ENCODE results near the gene WFIKKN1.

Gene WFIKKN1

DNA sequence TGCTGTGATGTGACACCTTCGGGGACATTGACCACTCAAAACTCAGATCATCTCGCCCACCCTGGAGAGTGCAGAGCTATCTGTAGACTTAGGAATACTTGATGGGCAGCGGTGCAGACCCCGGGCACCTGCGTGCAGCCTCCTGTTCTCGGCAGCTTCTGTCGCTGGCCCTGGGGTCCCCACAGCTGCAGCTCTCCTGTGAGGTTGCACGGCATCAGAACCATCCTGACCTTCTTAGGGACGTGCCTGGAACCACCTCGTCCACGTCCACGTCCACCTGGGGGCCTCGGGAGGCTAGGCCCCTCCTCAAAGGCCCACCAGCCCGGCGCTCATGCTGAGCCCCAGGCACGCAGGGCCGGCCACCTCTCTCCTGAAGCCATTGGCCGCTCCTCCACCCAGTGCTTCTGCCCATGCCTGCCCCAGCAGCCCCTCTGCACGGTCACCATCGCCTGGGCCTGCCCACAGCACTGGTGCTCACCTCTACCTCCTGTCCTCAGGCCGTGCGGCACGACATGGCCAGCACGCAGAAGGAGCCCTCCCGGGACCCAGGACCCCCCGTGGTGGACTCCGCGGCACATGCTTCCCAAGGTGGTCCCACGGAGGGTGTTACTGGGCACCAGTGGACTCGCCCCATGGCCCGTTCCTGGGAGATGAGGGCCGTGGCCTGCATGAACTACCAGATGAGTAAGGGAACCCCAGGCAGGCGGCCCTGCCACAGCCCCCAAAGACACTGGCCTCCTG, 2.3 kb upstream of the WFIKKN1 start:
- H3K9me3 ChIP-seq (ENCODE audit: control insufficient read depth, low read depth, low read length) = no peaks in the 10 kb centered on the region
- H3K9ac ChIP-seq (ENCODE audit: low read length) = no peak overlapping the region
- no peak overlapping the region for H3K27ac ChIP-seq (ENCODE audit: low read length)
- no peaks in the 10 kb centered on the region for H3K36me3 ChIP-seq (ENCODE audit: control insufficient read depth, low read depth, low read length)
- H3K27me3 ChIP-seq (ENCODE audit: control insufficient read depth, insufficient read depth, low read length) = no peaks in the 10 kb centered on the region
- no peak overlapping the region for H3K4me3 ChIP-seq (ENCODE audit: low read length)
- peaks cover 11% of the 10 kb centered on the region for H3K4me1 ChIP-seq (ENCODE audit: control insufficient read depth, low read depth, low read length)

DNA sequence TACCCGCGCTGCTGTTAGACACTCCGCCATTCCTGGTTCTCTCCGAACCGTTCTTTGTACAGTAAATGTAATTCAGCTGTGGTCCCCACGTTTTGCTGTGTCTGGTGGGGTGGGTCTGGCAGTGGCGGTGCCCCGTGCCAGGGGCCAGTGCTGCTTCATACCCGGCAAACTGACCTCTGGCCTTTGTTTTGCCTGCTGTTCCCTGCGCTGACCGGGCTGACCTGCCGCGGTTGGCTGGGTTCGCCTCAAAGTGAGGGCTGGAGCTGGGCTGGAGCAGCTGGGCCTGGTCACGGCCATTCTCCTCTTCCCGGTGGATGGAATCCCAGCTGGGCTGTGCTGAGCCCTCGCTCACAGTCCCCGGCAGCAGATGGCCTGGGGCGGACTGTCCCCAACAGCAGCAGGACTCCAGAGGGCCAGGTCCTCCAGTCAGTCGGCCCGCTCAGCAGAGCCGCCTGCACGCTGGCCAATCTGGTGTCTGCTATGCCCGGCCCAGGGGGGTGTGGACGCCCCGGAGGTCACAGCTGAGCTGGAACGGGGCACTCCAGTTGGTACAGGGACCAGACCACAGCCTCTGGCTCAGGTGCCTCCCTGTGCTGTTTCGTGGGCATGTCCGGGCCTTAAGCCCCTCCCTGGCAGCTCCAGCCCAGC, 1.5 kb upstream of the WFIKKN1 start:
- H3K4me1 ChIP-seq (ENCODE audit: control insufficient read depth, low read depth, low read length) = peaks cover 11% of the 10 kb centered on the region

DNA sequence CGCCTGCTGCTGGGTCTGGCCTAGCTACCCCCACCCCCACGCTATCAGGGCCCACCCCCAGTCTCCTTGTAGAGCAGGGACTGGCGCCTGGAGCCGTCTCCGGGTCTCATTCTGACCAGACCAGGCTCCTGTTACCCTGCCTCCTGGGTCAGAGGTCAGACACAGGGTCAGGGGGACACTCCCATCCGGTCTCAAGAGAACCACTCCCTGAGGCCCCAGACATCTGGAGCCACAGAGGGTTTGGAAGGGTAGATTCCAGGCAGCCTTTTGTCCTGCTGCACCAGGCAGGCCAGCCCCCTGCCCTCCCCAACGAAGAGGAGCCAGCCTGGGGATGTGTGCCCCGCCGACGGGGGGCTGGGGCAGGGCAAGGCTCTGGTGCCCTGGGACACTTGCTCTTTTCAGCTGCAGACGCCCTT, 944 bp upstream of the WFIKKN1 start:
- H3K4me1 ChIP-seq (ENCODE audit: control insufficient read depth, low read depth, low read length) = peaks cover 11% of the 10 kb centered on the region
- no peaks in the 10 kb centered on the region for H3K27me3 ChIP-seq (ENCODE audit: control insufficient read depth, insufficient read depth, low read length)
- H3K9me3 ChIP-seq (ENCODE audit: control insufficient read depth, low read depth, low read length) = no peaks in the 10 kb centered on the region
- H3K4me3 ChIP-seq (ENCODE audit: low read length) = no peak overlapping the region
- H3K27ac ChIP-seq (ENCODE audit: low read length) = peak overlapping the region; percentile 41
- peak overlapping the region; percentile 24 for H3K9ac ChIP-seq (ENCODE audit: low read length)
- no peaks in the 10 kb centered on the region for H3K36me3 ChIP-seq (ENCODE audit: control insufficient read depth, low read depth, low read length)

More for the DNA sequence above, 1.5 kb upstream of the WFIKKN1 start:
- Histone ChIP-seq H3K27me3 (ENCODE audit: control insufficient read depth, insufficient read depth, low read length) (no peaks in the 10 kb centered on the region), H3K4me3 (ENCODE audit: low read length) (no peak overlapping the region), H3K9ac (ENCODE audit: low read length) (peak overlapping the region; percentile 24), H3K36me3 (ENCODE audit: control insufficient read depth, low read depth, low read length) (no peaks in the 10 kb centered on the region), H3K27ac (ENCODE audit: low read length) (no peak overlapping the region), H3K9me3 (ENCODE audit: control insufficient read depth, low read depth, low read length) (no peaks in the 10 kb centered on the region)

DNA sequence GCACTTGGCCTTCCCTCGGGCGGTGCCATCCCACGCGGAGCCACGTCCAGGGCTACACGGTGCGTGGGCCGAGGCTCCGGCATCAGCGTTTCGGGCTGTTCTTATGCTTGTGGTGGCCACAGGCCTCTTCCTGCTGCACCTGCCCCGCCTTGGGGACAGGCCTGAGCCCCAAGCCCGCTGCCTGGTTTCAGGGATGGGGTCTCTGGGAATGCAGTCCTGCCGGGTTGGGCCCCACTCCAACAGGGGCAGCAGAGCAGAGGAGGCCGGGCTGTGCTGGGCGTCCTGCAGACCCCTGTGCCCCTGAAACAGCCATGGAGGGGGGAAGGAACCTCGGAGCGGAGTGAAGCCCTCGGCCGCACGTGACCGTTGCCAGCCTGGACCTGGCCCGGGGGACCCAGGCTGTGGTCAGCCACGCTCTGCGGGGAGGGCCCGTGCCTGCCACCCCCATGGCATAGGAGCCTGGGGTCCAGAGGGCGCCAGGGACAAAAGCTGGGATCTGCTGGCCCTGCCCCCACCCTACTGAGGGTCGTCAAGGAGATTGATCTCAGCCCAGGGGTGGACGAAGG, 453 bp upstream of the WFIKKN1 start:
- H3K27ac ChIP-seq (ENCODE audit: low read length) = peak overlapping the region; percentile 41
- H3K36me3 ChIP-seq (ENCODE audit: control insufficient read depth, low read depth, low read length) = no peaks in the 10 kb centered on the region
- H3K9me3 ChIP-seq (ENCODE audit: control insufficient read depth, low read depth, low read length) = no peaks in the 10 kb centered on the region
- peak overlapping the region; percentile 24 for H3K9ac ChIP-seq (ENCODE audit: low read length)
- H3K4me3 ChIP-seq (ENCODE audit: low read length) = peak overlapping the region; percentile 34
- H3K4me1 ChIP-seq (ENCODE audit: control insufficient read depth, low read depth, low read length) = peaks cover 11% of the 10 kb centered on the region
- no peaks in the 10 kb centered on the region for H3K27me3 ChIP-seq (ENCODE audit: control insufficient read depth, insufficient read depth, low read length)

DNA sequence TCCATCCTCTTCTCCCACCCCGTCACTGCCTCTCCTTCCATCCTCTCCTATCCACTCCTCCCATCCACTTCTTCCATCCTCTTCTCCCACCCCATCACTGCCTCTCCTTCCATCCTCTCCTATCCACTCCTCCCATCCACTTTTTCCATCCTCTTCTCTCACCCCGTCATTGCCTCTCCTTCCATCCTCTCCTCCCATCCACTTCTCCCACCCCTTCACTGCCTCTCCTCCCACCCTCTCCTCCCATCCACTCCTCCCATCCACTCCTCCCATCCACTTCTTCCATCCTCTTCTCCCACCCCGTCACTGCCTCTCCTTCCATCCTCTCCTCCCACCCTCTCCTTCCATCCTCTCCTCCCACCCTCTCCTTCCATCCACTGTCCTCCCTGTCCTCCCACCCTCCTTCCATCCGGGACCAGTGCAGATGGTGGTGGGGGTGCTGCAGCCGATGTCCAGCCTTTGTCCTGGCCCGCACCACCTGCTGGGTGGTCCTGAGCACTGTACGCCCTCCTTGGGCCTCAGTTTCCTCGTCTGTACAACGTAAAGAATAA, 1.1 kb downstream of the WFIKKN1 start:
- H3K9ac ChIP-seq (ENCODE audit: low read length) = no peak overlapping the region
- no peaks in the 10 kb centered on the region for H3K27me3 ChIP-seq (ENCODE audit: control insufficient read depth, insufficient read depth, low read length)
- no peaks in the 10 kb centered on the region for H3K9me3 ChIP-seq (ENCODE audit: control insufficient read depth, low read depth, low read length)
- no peak overlapping the region for H3K4me3 ChIP-seq (ENCODE audit: low read length)
- H3K36me3 ChIP-seq (ENCODE audit: control insufficient read depth, low read depth, low read length) = no peaks in the 10 kb centered on the region
- peaks cover 11% of the 10 kb centered on the region for H3K4me1 ChIP-seq (ENCODE audit: control insufficient read depth, low read depth, low read length)
- H3K27ac ChIP-seq (ENCODE audit: low read length) = no peak overlapping the region

DNA sequence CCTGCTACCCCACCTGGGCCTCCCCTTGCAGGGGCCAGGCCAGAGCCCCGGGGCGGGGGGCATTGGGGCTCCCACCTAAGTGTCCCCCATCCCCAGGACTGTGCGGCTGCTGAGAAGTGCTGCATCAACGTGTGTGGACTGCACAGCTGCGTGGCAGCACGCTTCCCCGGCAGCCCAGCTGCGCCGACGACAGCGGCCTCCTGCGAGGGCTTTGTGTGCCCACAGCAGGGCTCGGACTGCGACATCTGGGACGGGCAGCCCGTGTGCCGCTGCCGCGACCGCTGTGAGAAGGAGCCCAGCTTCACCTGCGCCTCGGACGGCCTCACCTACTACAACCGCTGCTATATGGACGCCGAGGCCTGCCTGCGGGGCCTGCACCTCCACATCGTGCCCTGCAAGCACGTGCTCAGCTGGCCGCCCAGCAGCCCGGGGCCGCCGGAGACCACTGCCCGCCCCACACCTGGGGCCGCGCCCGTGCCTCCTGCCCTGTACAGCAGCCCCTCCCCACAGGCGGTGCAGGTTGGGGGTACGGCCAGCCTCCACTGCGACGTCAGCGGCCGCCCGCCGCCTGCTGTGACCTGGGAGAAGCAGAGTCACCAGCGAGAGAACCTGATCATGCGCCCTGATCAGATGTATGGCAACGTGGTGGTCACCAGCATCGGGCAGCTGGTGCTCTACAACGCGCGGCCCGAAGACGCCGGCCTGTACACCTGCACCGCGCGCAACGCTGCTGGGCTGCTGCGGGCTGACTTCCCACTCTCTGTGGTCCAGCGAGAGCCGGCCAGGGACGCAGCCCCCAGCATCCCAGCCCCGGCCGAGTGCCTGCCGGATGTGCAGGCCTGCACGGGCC, 1.9 kb downstream of the WFIKKN1 start:
- H3K36me3 ChIP-seq (ENCODE audit: control insufficient read depth, low read depth, low read length) = no peaks in the 10 kb centered on the region

DNA sequence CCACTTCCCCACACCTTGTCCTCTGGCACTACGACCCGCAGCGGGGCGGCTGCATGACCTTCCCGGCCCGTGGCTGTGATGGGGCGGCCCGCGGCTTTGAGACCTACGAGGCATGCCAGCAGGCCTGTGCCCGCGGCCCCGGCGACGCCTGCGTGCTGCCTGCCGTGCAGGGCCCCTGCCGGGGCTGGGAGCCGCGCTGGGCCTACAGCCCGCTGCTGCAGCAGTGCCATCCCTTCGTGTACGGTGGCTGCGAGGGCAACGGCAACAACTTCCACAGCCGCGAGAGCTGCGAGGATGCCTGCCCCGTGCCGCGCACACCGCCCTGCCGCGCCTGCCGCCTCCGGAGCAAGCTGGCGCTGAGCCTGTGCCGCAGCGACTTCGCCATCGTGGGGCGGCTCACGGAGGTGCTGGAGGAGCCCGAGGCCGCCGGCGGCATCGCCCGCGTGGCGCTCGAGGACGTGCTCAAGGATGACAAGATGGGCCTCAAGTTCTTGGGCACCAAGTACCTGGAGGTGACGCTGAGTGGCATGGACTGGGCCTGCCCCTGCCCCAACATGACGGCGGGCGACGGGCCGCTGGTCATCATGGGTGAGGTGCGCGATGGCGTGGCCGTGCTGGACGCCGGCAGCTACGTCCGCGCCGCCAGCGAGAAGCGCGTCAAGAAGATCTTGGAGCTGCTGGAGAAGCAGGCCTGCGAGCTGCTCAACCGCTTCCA, 2.7 kb downstream of the WFIKKN1 start:
- Histone ChIP-seq H3K27ac (ENCODE audit: low read length) (no peak overlapping the region), H3K9ac (ENCODE audit: low read length) (no peak overlapping the region), H3K27me3 (ENCODE audit: control insufficient read depth, insufficient read depth, low read length) (no peaks in the 10 kb centered on the region), H3K4me1 (ENCODE audit: control insufficient read depth, low read depth, low read length) (peaks cover 18% of the 10 kb centered on the region), H3K4me3 (ENCODE audit: low read length) (no peak overlapping the region), H3K9me3 (ENCODE audit: control insufficient read depth, low read depth, low read length) (no peaks in the 10 kb centered on the region), H3K36me3 (ENCODE audit: control insufficient read depth, low read depth, low read length) (no peaks in the 10 kb centered on the region)

More for the DNA sequence above, 1.9 kb downstream of the WFIKKN1 start:
- Histone ChIP-seq H3K9ac (ENCODE audit: low read length) (no peak overlapping the region), H3K9me3 (ENCODE audit: control insufficient read depth, low read depth, low read length) (no peaks in the 10 kb centered on the region), H3K4me3 (ENCODE audit: low read length) (no peak overlapping the region), H3K4me1 (ENCODE audit: control insufficient read depth, low read depth, low read length) (peaks cover 12% of the 10 kb centered on the region), H3K27ac (ENCODE audit: low read length) (no peak overlapping the region), H3K27me3 (ENCODE audit: control insufficient read depth, insufficient read depth, low read length) (no peaks in the 10 kb centered on the region)

DNA sequence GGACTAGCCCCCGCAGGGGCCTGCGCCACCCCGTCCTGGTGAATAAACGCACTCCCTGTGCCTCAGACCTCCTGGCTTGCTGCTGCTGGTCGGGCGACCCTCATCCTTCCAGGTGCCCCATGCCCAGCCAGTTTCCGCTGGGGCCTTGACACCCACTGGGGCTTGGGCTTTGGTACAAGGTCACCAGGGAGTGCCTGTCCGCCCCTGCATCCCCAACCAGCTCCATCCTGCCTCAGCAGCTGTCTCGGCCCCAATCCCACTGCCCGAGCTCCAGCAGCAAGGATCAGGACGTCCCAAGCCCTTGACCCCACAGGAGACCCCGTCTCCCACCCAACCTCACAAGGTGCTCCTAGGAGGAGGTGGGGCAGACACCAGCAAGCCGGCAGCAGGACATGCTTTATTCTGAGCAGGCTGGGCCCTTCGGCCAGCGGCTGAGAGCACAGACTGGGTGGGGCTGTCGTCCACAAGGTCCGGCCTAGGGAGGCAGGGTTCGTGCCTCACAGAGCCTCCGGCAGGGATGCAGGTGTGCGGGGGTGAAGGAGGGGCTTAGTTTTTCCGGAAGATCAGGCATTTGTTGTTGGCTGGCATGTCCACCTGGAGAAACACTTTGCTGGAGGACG, 3.4 kb downstream of the WFIKKN1 start:
- Histone ChIP-seq H3K4me1 (ENCODE audit: control insufficient read depth, low read depth, low read length) (peaks cover 18% of the 10 kb centered on the region), H3K9ac (ENCODE audit: low read length) (no peak overlapping the region), H3K27me3 (ENCODE audit: control insufficient read depth, insufficient read depth, low read length) (no peaks in the 10 kb centered on the region), H3K36me3 (ENCODE audit: control insufficient read depth, low read depth, low read length) (no peaks in the 10 kb centered on the region), H3K4me3 (ENCODE audit: low read length) (no peak overlapping the region), H3K9me3 (ENCODE audit: control insufficient read depth, low read depth, low read length) (no peaks in the 10 kb centered on the region), H3K27ac (ENCODE audit: low read length) (no peak overlapping the region)

DNA sequence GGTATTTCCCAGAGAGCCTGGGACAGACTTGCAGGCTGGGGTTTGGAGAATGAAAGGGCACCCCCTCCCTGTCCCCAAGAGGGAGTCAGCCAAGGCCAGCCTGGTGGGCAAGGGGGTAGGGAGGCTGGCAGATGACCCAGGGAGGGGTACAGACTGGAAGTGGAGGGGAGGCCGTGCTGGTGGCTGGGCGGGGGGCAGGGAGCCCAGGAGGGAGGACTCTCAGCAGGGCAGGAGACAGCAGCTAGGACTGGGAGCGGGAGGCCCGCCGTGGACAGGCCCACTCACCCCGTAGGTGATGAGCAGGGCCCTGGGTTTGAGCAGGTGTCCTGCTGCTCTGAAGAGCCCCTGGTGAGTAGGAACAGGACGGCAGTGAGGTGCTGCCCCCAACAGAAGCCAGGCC, 4.2 kb downstream of the WFIKKN1 start:
- H3K4me1 ChIP-seq (ENCODE audit: control insufficient read depth, low read depth, low read length) = peaks cover 12% of the 10 kb centered on the region
- H3K9me3 ChIP-seq (ENCODE audit: control insufficient read depth, low read depth, low read length) = no peaks in the 10 kb centered on the region
- H3K27ac ChIP-seq (ENCODE audit: low read length) = no peak overlapping the region
- H3K9ac ChIP-seq (ENCODE audit: low read length) = no peak overlapping the region
- peak overlapping the region; percentile 95 for H3K4me3 ChIP-seq (ENCODE audit: low read length)
- H3K36me3 ChIP-seq (ENCODE audit: control insufficient read depth, low read depth, low read length) = no peaks in the 10 kb centered on the region
- no peaks in the 10 kb centered on the region for H3K27me3 ChIP-seq (ENCODE audit: control insufficient read depth, insufficient read depth, low read length)

DNA sequence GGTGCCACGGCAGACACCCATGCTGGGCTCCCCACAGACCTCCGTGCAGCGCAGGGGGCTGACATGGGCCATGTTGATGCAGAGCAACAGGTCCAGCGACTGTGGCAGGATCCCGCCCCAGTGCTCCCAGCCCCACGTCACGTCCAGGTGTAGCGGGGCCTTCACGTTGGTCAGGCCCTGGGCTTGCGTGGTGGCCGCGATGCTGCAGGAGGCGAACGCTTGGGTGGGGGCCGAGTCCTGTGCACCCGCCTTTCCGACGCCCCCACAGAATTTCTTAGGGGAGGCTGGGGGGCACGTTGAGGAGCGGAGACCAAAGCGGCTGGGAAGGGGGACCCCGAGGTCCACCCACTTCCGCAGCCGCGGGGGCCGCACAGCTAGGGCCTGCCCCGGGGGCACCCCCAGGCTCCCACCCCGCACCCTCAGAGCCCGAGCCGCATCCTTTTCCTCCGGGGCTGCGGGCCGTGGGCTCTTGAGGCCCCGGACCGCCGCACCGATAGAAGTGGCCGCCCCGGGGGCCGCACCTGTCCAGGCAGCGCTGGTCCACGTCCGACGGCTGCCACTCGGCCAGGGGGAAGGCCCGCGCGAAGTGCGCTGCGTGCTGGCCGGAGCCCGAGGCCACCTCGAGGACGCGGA, 4.9 kb downstream of the WFIKKN1 start:
- Histone ChIP-seq H3K27me3 (ENCODE audit: control insufficient read depth, insufficient read depth, low read length) (no peaks in the 10 kb centered on the region), H3K9ac (ENCODE audit: low read length) (peak overlapping the region; percentile 69), H3K27ac (ENCODE audit: low read length) (no peak overlapping the region), H3K4me1 (ENCODE audit: control insufficient read depth, low read depth, low read length) (peaks cover 6% of the 10 kb centered on the region), H3K9me3 (ENCODE audit: control insufficient read depth, low read depth, low read length) (no peaks in the 10 kb centered on the region), H3K4me3 (ENCODE audit: low read length) (peak overlapping the region; percentile 95), H3K36me3 (ENCODE audit: control insufficient read depth, low read depth, low read length) (no peaks in the 10 kb centered on the region)
